Naive thymus-derived CD8-positive, alpha-beta T cell (primary cell): Measurements from ENCODE around the gene SAMD4A. TPM values are rescaled to one million over a fixed set of nuclear protein-coding genes. Genes with fewer than 3 reads are reported as not detected.

Source experiments
- ATAC-seq, 2 donors: fragments of 150-1000 bp; cut with Tn5 transposase in 1 of 2; sonication (Bioruptor Pico), chemical (Tn5 transposase) in 1 of 2; 1 replicate in 1 of 2; 2 replicates in 1 of 2; pipeline ENCODE4 v1.10.0; 2021; ENCODE audit warnings: mild to moderate bottlenecking in 2 of 2, moderate library complexity in 2 of 2
- POLR2A ChIA-PET: fragments of 350-600 bp; sonication (Branson Sonifier 250); formaldehyde crosslinking; loops from one replicate; lab custom pipeline; 2021; ENCODE audit warnings: antibody characterized with exemption; lab: Charles Lee
- DNase-seq, 10 donors: peaks; one replicate each; pipeline versions ENCODE4 v3.0.0 to v3.0.0-alpha.2; 2020 to 2022
- H3K27ac Mint-ChIP-seq, 10 donors: one replicate each; pipeline ENCODE4 v1.8.0; 2020 to 2022; ENCODE audit warnings: mild to moderate bottlenecking in 10 of 10, mixed read lengths in 10 of 10, moderate library complexity in 4 of 10, inconsistent platforms in 1 of 10
- H3K27me3 Mint-ChIP-seq, 5 donors: one replicate each; pipeline ENCODE4 v1.8.0; 2021 to 2022; ENCODE audit warnings: mixed read lengths in 5 of 5
- H3K36me3 Mint-ChIP-seq, 3 donors: one replicate each; pipeline ENCODE4 v1.8.0; 2020 to 2022; ENCODE audit warnings: mixed read lengths in 3 of 3, mild to moderate bottlenecking in 2 of 3, inconsistent platforms in 1 of 3
- H3K4me1 Mint-ChIP-seq, 4 donors: one replicate each; pipeline ENCODE4 v1.8.0; 2021 to 2022; ENCODE audit warnings: mixed read lengths in 4 of 4
- H3K4me3 Mint-ChIP-seq, 10 donors: one replicate each; pipeline ENCODE4 v1.8.0; 2020 to 2022; ENCODE audit warnings: mild to moderate bottlenecking in 10 of 10, mixed read lengths in 10 of 10, moderate library complexity in 6 of 10, inconsistent platforms in 1 of 10
- H3K9me3 Mint-ChIP-seq, 9 donors: one replicate each; pipeline ENCODE4 v1.8.0; 2020 to 2022; ENCODE audit warnings: mixed read lengths in 9 of 9, mild to moderate bottlenecking in 3 of 9, inconsistent platforms in 1 of 9, moderate library complexity in 1 of 9
- polyA plus RNA-seq, 3 donors: library from polyadenylated mRNA; unstranded; fragments of 300-500 nt; fragmentation: Illumina TruSeq; gene quantifications; one replicate each; pipeline ENCODE4 v1.2.3, GENCODE V29; 2021
- total RNA-seq, 8 experiments: library from RNA in 2 of 8; stranded (reverse) in 2 of 8; gene quantifications; one replicate each; pipeline ENCODE4 v1.2.3 and lab custom pipeline; 2021 to 2026

The SAMD4A gene
- total and polyA plus RNA-seq, 5 experiments from 2014 or later = 0.85 to 0.99 TPM; not detected in 3

- DNase-seq = peak in 8 of 10 donors; percentile 16 to 55 (median 44)
- Mint-ChIP-seq H3K4me3 (peak overlapping the region in 9 of 10 donors; percentile 2 to 75 (median 53)), H3K9me3 (no peaks in the 10 kb centered on the region), H3K27ac (peak overlapping the region in 6 of 10 donors; percentile 14 to 77 (median 59)), H3K4me1 (peaks cover 16 to 45% (median 29%) of the 10 kb centered on the region in 4 donors), H3K27me3 (peaks cover 3 to 45% (median 12%) of the 10 kb centered on the region in 5 donors), H3K36me3 (no peaks in the 10 kb centered on the region)
- POLR2A ChIA-PET = interaction anchor here (0.6 to 0.9 kb wide), 3 partner anchors 10 to 208 kb away, joined by 3 read pairs; partner anchors contain the start of gene SAMD4A
- peak; percentile 42 to 74 for ATAC-seq
These were observed 206.5 kb downstream of the SAMD4A start for GRCh38 chr14:54773171-54774006.

GRCh38 chr14:54774824-54775223 is 207.9 kb downstream of the SAMD4A start:
- Mint-ChIP-seq H3K4me3 (peak overlapping the region in 2 of 10 donors; percentile 6 to 24), H3K4me1 (peaks cover 16 to 48% (median 29%) of the 10 kb centered on the region in 4 donors), H3K27me3 (peaks cover 3 to 36% (median 11%) of the 10 kb centered on the region in 5 donors), H3K27ac (no peak overlapping the region), H3K36me3 (no peaks in the 10 kb centered on the region), H3K9me3 (no peaks in the 10 kb centered on the region)
- POLR2A ChIA-PET = interaction anchor here (1.0 kb wide), 1 partner anchor 211 kb away, joined by 4 read pairs; no protein-coding TSS in a partner anchor
- DNase-seq (no peak), ATAC-seq (no peak)

GRCh38 chr14:54775486-54776140 is 208.7 kb downstream of the SAMD4A start:
- Mint-ChIP-seq H3K4me1 (peaks cover 16 to 48% (median 29%) of the 10 kb centered on the region in 4 donors), H3K9me3 (no peaks in the 10 kb centered on the region), H3K27me3 (peaks cover 3 to 36% (median 11%) of the 10 kb centered on the region in 5 donors), H3K27ac (no peak overlapping the region), H3K36me3 (no peaks in the 10 kb centered on the region), H3K4me3 (peak overlapping the region in 2 of 10 donors; percentile 52 to 64)
- POLR2A ChIA-PET = interaction anchor here (0.6 kb wide), 1 partner anchor 217 kb away, joined by 3 read pairs; no protein-coding TSS in a partner anchor
- DNase-seq (no peak), ATAC-seq (no peak)

- Mint-ChIP-seq H3K27ac (peak overlapping the region in 4 of 10 donors; percentile 6 to 63 (median 38)), H3K4me1 (peaks cover 16 to 48% (median 29%) of the 10 kb centered on the region in 4 donors)
These were observed 209.6 kb downstream of the SAMD4A start for GRCh38 chr14:54776361-54777001.

GRCh38 chr14:54777395-54777794 is 210.5 kb downstream of the SAMD4A start:
- peak overlapping the region in 2 of 10 donors; percentile 6 to 63 for H3K27ac Mint-ChIP-seq
- no peaks in the 10 kb centered on the region for H3K36me3 Mint-ChIP-seq
- peaks cover 16 to 50% (median 29%) of the 10 kb centered on the region in 4 donors for H3K4me1 Mint-ChIP-seq
- H3K9me3 Mint-ChIP-seq = no peaks in the 10 kb centered on the region
- H3K27me3 Mint-ChIP-seq = peaks cover 4 to 31% (median 11%) of the 10 kb centered on the region in 5 donors
- POLR2A ChIA-PET = interaction anchor here (0.8 kb wide), 1 partner anchor 213 kb away, joined by 3 read pairs; no protein-coding TSS in a partner anchor
- DNase-seq (no peak), ATAC-seq (no peak)
- H3K4me3 Mint-ChIP-seq = peak overlapping the region in 1 of 10 donors; percentile 40

More at GRCh38 chr14:54776361-54777001, 209.6 kb downstream of the SAMD4A start:
- Mint-ChIP-seq H3K36me3 (no peaks in the 10 kb centered on the region), H3K9me3 (no peaks in the 10 kb centered on the region), H3K4me3 (peak overlapping the region; percentile 15 to 78 (median 50)), H3K27me3 (peaks cover 4 to 36% (median 11%) of the 10 kb centered on the region in 5 donors)
- peak; percentile 8 to 27 for ATAC-seq
- peak in 9 of 10 donors; percentile 12 to 43 (median 35) for DNase-seq
- POLR2A ChIA-PET = no interaction called here

- DNase-seq (no peak), ATAC-seq (no peak)
- POLR2A ChIA-PET = no interaction called here
- H3K4me3 Mint-ChIP-seq = no peak overlapping the region
- H3K36me3 Mint-ChIP-seq = no peaks in the 10 kb centered on the region
- H3K9me3 Mint-ChIP-seq = no peaks in the 10 kb centered on the region
- peaks cover 4 to 17% (median 7%) of the 10 kb centered on the region in 5 donors for H3K27me3 Mint-ChIP-seq
- no peak overlapping the region for H3K27ac Mint-ChIP-seq
- peaks cover 14 to 46% (median 18%) of the 10 kb centered on the region in 4 donors for H3K4me1 Mint-ChIP-seq
These were observed 211.9 kb downstream of the SAMD4A start for GRCh38 chr14:54778618-54779345.

- no peak for ATAC-seq
- no peak overlapping the region for H3K27ac Mint-ChIP-seq
- POLR2A ChIA-PET = no interaction called here
- peaks cover 9 to 35% (median 12%) of the 10 kb centered on the region in 4 donors for H3K4me1 Mint-ChIP-seq
- DNase-seq = no peak
- no peak overlapping the region for H3K4me3 Mint-ChIP-seq
- no peaks in the 10 kb centered on the region for H3K36me3 Mint-ChIP-seq
- peaks cover 0 to 9% (median 4%) of the 10 kb centered on the region in 5 donors for H3K27me3 Mint-ChIP-seq
- no peaks in the 10 kb centered on the region for H3K9me3 Mint-ChIP-seq
These were observed 214.2 kb downstream of the SAMD4A start for GRCh38 chr14:54781080-54781479.

GRCh38 chr14:54781961-54782750 is 215.2 kb downstream of the SAMD4A start:
- POLR2A ChIA-PET = no interaction called here
- peaks cover 0 to 6% (median 2%) of the 10 kb centered on the region in 5 donors for H3K27me3 Mint-ChIP-seq
- no peak for DNase-seq
- no peak overlapping the region for H3K4me3 Mint-ChIP-seq
- no peaks in the 10 kb centered on the region for H3K9me3 Mint-ChIP-seq
- no peak for ATAC-seq
- peak overlapping the region in 1 of 10 donors; percentile 13 for H3K27ac Mint-ChIP-seq
- peaks cover 0 to 30% (median 2%) of the 10 kb centered on the region in 4 donors for H3K4me1 Mint-ChIP-seq
- no peaks in the 10 kb centered on the region for H3K36me3 Mint-ChIP-seq

- peaks cover 0 to 6% (median 1%) of the 10 kb centered on the region in 5 donors for H3K27me3 Mint-ChIP-seq
- H3K4me3 Mint-ChIP-seq = no peak overlapping the region
- POLR2A ChIA-PET = interaction anchor here (0.6 kb wide), 1 partner anchor 9 kb away, joined by 3 read pairs; no protein-coding TSS in a partner anchor
- peaks cover 0 to 26% (median under 1%) of the 10 kb centered on the region in 4 donors for H3K4me1 Mint-ChIP-seq
- no peaks in the 10 kb centered on the region for H3K9me3 Mint-ChIP-seq
- H3K36me3 Mint-ChIP-seq = no peaks in the 10 kb centered on the region
- no peak for DNase-seq
- H3K27ac Mint-ChIP-seq = peak overlapping the region in 2 of 10 donors; percentile 13 to 87
- no peak for ATAC-seq
These were observed 216.1 kb downstream of the SAMD4A start for GRCh38 chr14:54782751-54783659.

- Mint-ChIP-seq H3K4me3 (peak overlapping the region in 1 of 10 donors; percentile 13), H3K27ac (peak overlapping the region in 1 of 10 donors; percentile 87), H3K4me1 (peaks cover 0 to 20% (median under 1%) of the 10 kb centered on the region in 4 donors), H3K36me3 (no peaks in the 10 kb centered on the region), H3K27me3 (peaks cover 0 to 6% (median 2%) of the 10 kb centered on the region in 5 donors), H3K9me3 (no peaks in the 10 kb centered on the region)
- DNase-seq = no peak
- POLR2A ChIA-PET = interaction anchor here (0.6 kb wide), 1 partner anchor 10 kb away, joined by 3 read pairs; no protein-coding TSS in a partner anchor
- no peak for ATAC-seq
These were observed 216.7 kb downstream of the SAMD4A start for GRCh38 chr14:54783660-54784015.
